DMS79 treated with DMSO at 0.1 percent for 48 hours (cell line): ENCODE data around the gene PILRA.
A peak's percentile ranks its signal among the peaks of the same experiment; 100 is the strongest.
"Not testable (repeated sequence)": the region's sequence is repeated elsewhere in the genome, so short reads cannot be mapped to it uniquely, and the experiment has no call there.

Experiments used
- DNase-seq: peaks from one replicate; lab custom pipeline; 2025; lab: John Stamatoyannopoulos, UW

The PILRA gene

DNA sequence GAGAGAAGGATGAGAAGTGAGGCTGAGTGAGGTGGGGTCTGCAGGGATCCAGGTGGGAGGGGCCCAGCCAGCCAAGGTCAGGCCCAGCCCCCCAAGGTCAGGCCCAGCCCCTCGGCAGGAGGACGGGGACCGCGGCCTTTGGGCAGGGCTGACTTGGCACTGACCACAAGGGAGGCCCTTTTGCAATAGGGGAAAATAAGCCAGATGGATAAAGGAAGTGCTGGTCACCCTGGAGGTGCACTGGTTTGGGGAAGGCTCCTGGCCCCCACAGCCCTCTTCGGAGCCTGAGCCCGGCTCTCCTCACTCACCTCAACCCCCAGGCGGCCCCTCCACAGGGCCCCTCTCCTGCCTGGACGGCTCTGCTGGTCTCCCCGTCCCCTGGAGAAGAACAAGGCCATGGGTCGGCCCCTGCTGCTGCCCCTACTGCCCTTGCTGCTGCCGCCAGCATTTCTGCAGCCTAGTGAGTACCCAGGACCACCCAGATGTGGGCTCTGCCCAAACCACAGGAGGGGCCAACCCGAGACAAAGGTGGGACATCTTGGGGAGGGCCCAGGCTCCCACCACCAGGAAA lies at the start of gene PILRA:
PILRA (plus strand) TSS at position 227 of the 571 bp plus-strand sequence; CDS start at position 397, 170 bp downstream.
- DNase-seq: no peak

DNA sequence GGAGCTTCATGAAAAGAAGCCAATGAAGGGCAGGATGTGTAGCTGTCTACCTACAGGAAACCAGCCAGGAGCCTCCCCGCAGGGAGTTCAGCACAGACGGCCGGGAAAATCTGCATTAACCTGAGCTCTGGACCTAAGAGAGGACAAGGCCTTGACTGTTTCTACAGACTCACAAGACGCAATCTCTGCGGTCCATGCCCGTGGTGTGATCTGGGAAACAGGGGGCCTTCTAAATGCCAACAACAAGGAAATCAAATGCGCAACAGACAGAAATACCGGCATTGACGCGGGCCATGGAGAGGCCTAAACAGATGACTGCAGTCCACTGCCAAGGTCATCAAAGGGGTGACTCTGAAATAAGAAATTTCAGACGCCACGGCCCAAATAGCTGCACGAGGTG lies 49.1 kb upstream of the PILRA start:
- not testable (repeated sequence) for DNase-seq

DNA sequence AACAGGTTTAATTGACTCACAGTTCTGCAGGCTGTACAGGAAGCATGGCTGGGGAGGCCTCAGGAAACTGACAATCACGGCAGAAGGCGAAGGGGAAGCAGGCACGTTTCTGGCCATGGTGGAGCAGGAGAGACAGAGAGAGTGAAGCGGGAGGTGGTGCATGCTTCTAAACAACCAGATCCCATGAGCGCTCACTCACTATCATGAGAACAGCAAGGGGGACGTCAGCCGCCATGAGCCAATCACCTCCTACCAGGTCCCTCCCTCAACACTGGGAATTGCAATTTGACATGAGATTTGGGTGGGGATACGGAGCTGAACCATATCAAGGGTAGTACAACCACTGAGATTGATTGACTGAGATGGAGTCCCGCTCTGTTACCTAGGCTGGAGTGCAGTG lies 47.6 kb upstream of the PILRA start:
- not testable (repeated sequence) for DNase-seq

DNA sequence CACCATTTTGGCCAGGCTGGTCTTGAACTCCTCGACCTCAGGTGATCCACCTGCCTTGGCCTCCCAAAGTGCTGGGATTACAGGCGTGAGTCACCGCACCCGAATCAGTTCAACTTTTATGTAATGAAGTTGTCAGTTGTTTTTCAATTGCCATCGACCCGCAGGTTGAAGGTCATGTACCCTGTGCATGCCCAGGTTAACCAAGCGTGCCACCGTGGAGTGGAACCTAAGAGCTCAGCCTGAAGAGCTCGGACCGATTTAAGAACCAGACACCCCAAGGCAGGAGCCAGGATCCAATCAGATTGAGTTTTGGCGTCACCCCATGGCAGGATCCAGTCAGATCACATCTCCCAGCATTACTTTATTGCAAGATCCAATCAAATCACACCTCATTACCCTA lies 46.4 kb upstream of the PILRA start:
- not testable (repeated sequence) for DNase-seq

DNA sequence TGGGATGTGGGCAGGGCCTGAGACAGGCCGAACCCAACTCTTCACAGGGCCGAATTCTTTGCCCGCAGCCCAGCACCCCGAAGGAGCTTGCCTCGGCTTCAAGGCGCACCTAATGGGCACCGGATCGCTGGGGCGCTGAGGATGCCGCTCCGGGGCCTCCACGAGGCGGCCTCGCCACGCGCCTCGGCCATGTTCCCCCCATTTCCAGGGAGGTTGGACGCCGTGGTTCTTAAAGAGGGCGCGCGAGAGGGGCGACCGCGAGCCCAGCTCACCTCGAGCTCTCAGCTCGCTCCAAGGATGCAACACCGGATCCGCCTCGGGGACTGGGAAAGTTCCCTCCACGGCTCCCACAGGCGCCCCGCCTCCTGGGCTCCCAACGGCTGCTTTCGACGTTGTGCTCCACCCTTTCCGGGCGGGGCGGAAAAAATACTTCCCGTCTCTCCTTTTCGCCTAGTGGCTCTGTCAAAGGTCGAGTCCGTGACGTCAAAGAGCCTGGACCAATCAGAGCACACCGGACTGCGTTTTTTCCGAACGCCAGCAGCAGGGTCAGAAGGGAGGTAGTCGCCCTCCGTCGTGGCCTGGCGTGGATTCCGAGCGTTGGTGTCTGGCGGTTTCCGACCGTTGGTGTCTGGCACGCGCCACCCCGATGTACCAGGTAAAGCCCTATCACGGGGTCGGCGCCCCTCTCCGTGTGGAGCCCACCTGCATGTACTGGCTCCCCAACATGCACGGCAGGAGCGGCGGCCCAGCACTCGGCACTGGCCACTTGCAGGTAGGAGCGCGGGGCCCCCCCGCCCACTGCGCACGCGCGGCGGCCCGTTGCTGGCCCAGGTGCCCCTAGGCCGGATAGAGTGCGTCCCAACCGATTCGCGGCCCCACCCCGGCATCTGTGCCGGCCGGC lies 37.5 kb upstream of the PILRA start:
- peak; percentile 89 for DNase-seq

DNA sequence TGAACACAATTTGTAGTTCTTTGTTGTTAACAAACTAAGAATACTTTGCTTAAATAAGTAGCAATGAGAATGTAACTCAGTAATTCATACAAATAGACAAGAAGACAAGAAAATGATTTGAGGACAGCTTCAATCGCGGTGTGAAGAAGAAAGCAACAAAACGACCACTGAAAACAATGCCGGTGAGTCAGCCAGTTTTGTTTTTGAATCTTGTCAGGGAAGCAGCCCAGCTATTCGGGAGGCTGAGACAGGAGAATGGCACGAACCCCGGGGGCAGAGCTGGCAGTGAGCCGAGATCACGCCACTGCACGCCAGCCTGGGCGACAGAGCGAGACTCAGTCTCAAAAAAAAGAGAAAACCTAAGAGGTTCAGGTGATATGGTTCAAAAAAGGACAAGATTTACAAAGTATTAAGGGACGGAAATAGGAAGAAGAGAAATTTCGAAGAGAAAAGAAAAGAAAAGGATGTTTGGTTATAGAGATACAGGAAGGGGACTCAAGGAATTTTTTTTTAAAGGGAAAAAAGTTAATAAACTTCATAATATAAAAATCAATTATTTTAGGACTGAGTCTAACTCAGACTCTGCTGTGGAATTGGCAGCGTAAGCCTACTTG lies 35.1 kb upstream of the PILRA start:
- not testable (repeated sequence) for DNase-seq

DNA sequence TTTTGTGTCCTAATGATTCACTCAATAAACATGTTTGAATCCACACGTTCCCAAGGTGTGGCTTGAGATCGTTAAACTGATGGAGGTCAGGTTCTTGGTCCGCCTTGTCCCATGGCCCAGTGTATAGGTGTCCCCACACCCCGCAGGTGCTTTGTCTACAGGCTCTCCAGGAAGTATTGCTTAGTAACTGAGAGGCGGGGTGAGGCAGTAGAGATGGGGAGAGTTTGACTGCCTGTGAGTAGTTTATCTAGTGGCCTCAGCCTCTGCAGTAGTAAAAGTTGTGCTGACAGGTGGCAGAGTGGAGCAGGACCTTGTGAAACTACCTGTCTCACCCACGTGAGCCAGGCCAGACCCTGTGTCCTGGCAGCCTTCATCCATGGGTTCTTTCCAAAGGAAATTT lies 32.0 kb upstream of the PILRA start:
- DNase-seq: not testable (repeated sequence)

DNA sequence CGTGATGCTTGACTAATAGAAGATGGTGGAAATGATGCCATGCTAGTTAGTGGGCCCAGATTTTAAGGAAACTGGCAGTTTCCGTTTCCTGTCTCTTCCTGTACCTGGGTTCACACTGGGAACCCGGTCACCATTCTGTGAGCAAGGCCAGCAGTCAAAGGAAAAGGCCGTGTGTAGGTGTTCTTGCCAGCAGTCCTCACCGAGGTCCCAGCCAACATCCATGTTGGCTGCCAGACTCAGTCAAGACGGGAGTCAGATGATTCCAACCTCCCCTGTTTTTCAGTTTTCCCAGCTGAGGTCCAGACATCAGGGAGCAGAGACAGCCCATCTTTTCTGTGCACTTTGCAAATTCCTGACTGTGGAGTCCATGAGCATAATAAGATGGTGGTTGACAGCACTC lies 30.5 kb upstream of the PILRA start:
- DNase-seq: no peak

DNA sequence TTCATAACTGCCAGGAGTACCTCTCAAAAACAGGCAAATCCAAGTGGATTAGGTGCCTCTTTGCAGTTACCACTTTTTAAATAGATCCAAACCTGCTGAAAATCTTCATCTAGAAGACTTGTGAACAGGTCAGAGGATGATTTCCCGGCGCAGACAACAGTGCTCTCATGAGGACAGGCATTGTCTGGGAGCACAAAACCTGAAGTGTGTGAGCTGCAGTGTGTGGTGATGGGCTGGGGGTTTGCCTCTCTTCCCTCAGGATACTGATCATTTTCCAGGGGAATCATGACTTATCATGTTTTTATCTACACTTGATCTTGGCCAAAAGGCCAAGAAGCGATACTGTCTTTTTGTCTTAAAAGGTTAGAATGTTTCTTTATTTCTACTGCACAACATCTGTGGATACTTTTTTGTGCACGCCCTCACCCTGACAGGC lies 29.1 kb upstream of the PILRA start:
- not testable (repeated sequence) for DNase-seq

DNA sequence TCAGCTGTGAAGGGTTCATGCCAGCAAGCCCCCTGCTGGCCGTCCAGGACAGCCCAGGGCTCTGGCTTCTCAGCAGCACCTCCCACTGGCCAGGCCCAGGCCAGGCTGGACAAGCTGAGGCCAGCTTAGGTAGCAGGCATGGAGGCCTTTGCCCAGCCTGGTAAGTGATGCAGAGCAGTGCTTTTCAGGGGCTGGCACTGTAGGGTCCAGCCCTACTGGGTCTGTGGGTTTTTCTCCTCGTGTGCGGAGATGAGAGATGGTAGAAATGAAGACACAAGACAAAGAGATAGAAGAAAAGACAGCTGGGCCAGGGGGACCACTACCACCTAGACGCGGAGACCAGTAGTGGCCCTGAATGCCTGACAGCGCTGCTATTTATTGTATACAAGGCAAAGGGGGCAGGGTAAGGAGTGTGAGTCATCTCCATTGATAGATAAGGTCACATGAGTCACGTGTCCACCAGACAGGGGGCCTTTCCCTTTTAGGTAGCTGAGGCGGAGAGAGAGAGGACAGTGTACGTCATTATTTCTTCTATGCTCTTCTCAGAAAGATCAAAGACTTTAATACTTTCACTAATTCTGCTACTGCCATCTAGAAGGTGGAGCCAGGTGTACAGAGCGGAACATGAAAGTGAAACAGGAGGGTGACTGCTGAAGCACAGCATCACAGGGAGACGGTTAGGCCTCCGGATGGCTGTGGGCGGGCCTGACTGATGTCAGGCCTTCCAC lies 28.6 kb upstream of the PILRA start:
- not testable (repeated sequence) for DNase-seq

DNA sequence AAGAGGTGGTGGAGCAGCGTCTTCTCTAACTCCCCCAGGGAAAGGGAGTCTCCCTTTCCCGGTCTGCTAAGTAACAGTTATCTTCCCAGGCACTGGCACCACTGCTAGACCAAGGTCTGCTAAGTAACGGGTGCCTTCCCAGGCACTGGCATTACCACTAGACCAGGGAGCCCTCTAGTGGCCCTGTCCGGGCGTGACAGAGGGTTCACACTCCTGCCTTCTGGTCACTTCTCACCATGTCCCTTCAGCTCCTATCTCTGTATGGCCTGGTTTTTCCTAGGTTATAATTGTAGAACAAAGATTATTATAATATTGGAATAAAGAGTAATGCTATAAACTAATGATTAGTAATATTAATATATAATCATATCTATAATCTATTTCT lies 28.0 kb upstream of the PILRA start:
- peak; percentile 38 for DNase-seq

DNA sequence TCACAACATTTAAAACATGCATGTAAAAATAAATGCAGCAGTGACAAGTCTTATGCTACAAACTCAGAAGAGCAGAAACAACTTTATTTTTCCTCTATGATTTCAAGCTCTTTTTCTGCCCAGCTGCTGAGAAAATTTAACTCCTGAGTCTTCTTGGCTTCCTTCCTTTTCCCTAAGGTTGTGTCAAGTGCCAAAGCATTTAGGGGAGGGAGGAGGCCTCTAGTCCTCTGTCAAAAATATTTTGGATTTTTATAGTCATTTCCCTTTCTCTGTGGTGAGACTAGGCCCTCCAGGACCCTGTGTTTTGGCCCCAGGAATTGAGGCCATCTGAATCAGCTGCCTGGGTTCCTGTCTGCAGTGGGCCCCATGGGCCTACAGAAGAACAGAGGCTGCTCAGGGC lies 26.4 kb upstream of the PILRA start:
- no peak for DNase-seq

DNA sequence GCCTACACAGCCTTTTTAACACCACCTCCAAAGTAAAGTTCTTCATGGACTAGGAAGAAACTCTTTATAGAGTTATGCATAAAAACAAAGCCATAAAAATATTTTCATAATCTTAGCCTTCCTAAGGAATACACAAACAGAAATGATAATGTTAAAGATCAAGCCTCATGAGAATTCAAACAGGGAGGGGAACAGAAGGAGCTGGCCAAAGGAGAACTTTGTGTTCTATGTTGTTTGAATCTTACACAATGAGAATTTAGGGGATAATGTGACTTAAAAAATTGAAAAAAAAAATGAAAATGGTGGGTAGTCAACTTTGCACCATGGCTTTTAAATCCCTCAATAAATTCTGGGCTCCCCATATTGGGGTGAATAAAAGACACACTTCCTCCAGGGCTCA lies 24.5 kb upstream of the PILRA start:
- no peak for DNase-seq

DNA sequence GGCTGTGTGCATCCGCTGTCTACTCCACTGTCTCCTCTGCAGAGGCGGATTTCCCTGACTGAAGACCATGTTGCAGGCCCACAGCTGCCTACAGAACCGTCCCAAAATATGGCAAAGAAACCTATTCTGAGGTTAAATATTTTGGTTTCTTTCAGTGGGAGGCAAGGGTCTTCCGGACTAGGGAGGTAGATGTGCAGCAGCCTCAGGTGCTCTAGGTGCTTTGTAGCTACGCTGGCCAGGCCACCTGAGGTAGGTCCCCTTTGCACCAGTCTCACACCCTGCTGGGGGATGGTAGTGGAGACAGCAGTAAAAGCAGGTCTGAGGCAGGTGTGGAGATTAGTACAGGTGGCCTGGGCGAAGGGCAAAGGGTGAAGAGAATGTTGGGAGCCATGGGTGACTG lies 23.5 kb upstream of the PILRA start:
- DNase-seq: no peak

DNA sequence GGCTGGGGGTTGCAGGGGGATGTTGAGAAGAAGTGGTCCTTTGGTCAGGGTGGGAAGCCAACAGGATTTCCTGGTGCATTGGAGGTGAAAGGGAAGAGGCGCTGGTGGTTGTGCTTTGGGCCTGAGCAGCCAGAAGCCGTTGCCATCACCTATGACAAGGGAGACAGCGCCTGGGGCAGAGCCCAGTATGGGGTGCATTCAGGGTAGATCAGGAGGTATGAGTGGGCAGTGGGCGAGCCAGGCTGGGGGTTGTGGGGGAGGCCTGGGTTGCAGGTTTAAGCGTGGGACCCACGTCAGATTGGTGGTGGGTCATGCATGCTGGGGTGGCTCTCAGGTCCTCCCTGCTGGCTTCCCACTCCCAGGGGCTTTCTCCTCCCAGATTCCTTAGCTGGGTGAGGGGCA lies 21.6 kb upstream of the PILRA start:
- DNase-seq: no peak

DNA sequence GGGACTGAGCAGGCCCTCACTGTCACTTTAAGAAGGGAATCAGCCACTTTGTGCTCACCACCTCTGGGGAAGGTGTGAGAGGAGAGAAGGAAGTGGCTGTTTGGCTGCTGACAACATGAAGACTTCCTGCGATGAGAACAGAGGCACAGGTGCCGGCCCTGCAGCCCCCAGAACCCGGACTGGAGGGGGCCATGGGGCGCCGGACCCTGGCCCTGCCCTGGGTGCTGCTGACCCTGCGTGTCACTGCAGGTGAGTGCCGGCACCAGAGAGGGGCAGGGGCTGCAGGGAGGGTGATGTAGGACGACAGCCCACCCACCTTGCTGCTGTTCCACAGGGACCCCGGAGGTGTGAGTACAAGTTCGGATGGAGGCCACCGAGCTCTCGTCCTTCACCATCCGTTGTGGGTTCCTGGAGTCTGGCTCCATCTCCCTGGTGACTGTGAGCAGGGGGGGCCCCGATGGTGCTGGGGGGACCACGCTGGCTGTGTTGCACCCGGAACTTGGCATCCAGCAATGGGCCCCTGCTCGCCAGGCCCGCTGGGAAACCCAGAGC lies 21.0 kb upstream of the PILRA start:
- not testable (repeated sequence) for DNase-seq

DNA sequence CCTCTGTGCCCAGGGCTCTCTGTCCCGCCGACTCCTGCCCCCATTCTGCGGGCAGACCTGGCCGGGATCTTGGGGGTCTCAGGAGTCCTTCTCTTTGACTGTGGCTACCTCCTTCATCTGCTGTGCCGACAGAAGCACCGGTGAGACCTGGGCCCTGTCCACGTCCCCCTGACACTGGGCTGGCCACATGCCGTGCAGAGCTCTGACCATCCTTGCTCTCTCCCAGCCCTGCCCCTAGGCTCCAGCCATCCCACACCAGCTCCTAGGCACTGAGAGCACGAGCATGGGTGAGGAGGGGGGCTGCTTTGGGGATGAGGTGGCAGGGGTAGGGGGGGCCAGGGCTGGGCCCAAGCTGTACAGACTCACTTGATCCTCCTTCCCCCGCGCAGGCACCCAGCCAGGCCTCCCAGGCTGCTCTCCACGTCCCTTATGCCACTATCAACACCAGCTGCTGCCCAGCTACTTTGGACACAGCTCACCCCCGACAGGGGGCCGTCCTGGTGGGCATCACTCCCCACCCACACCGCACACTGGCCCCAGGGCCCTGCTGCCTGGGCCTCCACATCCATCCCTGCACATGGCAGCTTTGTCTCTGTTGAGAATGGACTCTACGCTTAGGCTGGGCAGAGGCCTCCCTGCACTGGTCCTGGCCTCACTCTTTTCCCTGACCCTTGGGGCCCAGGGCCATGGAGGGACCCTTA lies 20.2 kb upstream of the PILRA start:
- DNase-seq: no peak

DNA sequence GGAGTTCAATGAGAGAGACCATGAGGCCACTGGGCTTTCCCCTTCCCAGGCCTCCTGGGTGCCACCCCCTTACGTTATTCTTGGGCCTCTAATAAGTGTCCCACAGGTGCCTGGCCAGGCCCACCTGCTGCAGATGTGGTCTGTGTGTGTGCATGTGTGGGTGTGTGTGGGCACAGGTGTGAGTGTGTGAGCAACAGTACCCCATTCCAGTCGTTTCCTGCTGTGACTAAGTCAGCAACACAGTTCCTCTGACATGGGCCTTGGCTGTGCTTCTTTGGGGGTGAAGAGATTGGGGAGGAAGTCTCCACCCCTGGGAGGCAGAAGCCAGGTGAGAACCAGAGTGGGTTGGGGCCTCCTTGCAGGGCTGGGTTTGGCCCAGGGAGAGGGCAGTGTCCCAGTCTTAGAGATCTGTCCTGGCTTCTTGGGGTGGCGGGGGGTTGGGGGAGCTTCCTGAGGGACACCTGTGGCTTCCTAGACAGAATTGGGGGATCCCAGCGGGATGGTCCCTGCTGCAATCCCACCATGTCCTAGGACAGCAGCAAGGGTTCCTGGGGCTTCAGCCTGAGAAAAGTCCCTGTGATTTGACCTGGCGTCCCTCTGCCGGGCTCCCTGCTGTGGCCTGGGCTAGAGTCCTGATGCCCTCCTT lies 19.5 kb upstream of the PILRA start:
- DNase-seq: no peak

DNA sequence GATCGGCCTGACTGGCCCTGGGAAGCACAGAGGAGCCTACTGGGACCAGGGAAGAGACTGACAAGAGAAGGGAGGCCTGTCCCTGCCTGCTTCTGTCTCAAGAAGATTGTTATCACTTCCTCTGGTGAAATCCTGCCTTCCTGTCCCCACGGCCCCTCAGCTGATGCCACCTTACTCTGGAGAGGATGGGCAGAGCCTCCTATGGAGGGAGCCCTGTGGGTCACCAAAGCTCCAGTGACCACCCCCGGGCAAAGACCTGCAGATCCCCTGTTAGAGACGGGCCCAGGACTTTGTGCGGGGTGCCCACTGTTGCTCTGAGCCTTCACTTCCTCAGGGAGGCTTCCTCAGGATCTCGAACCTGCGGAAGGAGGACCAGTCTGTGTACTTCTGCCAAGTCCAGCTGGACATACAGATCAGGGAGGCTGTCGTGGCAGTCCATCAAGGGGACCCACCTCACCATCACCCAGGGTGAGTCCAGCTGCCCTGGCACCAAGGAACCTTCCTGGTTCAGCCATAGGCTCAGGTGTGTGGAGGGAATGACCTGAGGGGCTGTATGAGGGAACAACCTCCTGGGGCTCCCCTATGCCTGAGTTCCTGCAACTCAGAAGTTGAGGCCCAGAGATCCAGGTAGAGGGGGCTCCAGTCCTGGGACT lies 16.7 kb upstream of the PILRA start:
- DNase-seq: no peak

DNA sequence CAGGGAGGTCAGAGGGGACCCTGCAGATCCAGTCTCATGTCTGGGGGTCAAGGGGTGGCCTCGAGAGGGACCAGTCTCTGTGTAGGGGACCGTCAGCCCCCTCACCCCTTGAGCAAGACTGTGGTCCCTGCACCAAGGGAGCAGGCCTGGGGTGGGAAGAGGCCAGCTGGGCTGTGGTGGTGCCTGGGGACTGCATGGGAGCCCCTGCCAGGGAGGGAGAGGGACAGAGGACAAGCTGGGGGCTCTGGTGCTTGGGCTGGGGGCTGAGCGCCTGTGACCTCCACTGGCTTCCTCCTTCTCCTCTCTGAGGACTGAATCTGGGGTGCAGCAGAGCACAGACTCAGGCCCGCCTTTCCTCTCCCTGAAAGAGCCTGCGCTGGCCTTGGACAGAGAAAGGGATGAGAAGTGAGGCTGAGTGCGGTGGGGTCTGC lies 16.1 kb upstream of the PILRA start:
- DNase-seq: no peak
